ENCODE measurements around the gene FGFRL1.
"Not testable (repeated sequence)": the region's sequence is repeated elsewhere in the genome, so short reads cannot be mapped to it uniquely, and the experiment has no call there.

Gene FGFRL1

GRCh38 chr4:995311-996026 is 16.0 kb upstream of the FGFRL1 start:
- no peak for TF ChIP-seq CTCF (IDR thresholded peaks at IDR 0.05; ENCODE audit: low read depth, low read length)
- DNase-seq (ENCODE audit: low read depth, low spot score) = no peak

GRCh38 chr4:996030-996996 is 15.1 kb upstream of the FGFRL1 start:
- no peak overlapping the region for H3K4me3 ChIP-seq (ENCODE audit: low read depth, low read length)
- in situ Hi-C loops (cut with HindIII; ENCODE audit: low sequenced_read_pairs) = no loop called here

More at GRCh38 chr4:995311-996026, 16.0 kb upstream of the FGFRL1 start:
- in situ Hi-C loops (cut with HindIII; ENCODE audit: low sequenced_read_pairs) = no loop called here
- H3K4me3 ChIP-seq (ENCODE audit: low read depth, low read length) = no peak overlapping the region

GRCh38 chr4:996997-997374 is 14.4 kb upstream of the FGFRL1 start:
- TF ChIP-seq CTCF (IDR thresholded peaks at IDR 0.05; ENCODE audit: low read depth, low read length) = no peak
- in situ Hi-C loops (cut with HindIII; ENCODE audit: low sequenced_read_pairs) = no loop called here

More at GRCh38 chr4:996030-996996, 15.1 kb upstream of the FGFRL1 start:
- TF ChIP-seq CTCF (IDR thresholded peaks at IDR 0.05; ENCODE audit: low read depth, low read length) = no peak
- DNase-seq (ENCODE audit: low read depth, low spot score) = no peak

GRCh38 chr4:997375-998071 is 13.9 kb upstream of the FGFRL1 start:
- TF ChIP-seq CTCF (IDR thresholded peaks at IDR 0.05; ENCODE audit: low read depth, low read length) = no peak
- in situ Hi-C loops (cut with HindIII; ENCODE audit: low sequenced_read_pairs) = no loop called here
- no peak overlapping the region for H3K4me3 ChIP-seq (ENCODE audit: low read depth, low read length)
- DNase-seq (ENCODE audit: low read depth, low spot score) = no peak

More at GRCh38 chr4:996997-997374, 14.4 kb upstream of the FGFRL1 start:
- DNase-seq (ENCODE audit: low read depth, low spot score) = no peak
- no peak overlapping the region for H3K4me3 ChIP-seq (ENCODE audit: low read depth, low read length)

- H3K4me3 ChIP-seq (ENCODE audit: low read depth, low read length) = no peak overlapping the region
- no peak for TF ChIP-seq CTCF (IDR thresholded peaks at IDR 0.05; ENCODE audit: low read depth, low read length)
- no peak for DNase-seq (ENCODE audit: low read depth, low spot score)
- in situ Hi-C loops (cut with HindIII; ENCODE audit: low sequenced_read_pairs) = no loop called here
Observed at GRCh38 chr4:998096-998691, 13.2 kb upstream of the FGFRL1 start.

- in situ Hi-C loops (cut with HindIII; ENCODE audit: low sequenced_read_pairs); DNase-seq (ENCODE audit: low read depth, low spot score); H3K4me3 ChIP-seq (ENCODE audit: low read depth, low read length): not testable (repeated sequence)
Observed at GRCh38 chr4:999240-999863, 12.1 kb upstream of the FGFRL1 start.

Measured in astrocyte of the spinal cord (primary cell).